A673 (cell line): ENCODE data around the gene BPHL. TPM values are rescaled to one million over a fixed set of nuclear protein-coding genes. Genes with fewer than 3 reads are reported as not detected.

Source experiments
- BruUV-seq: library from RNA; stranded (reverse); fragments of 400-500 nt; replicated peaks from 2 replicates; lab custom pipeline; 2021; lab: Mats Ljungman, UMichigan
- CTCF ChIA-PET: fragments of 300-600 bp; sonication (Branson Sonifier 250); formaldehyde crosslinking; loops from one replicate; lab custom pipeline; 2022; ENCODE audit warnings: antibody characterized with exemption; lab: Charles Lee
- POLR2A ChIA-PET: fragments of 300-600 bp; sonication (Branson Sonifier 250); formaldehyde crosslinking; loops from one replicate; lab custom pipeline; 2022; ENCODE audit warnings: antibody characterized with exemption; ENCODE audit not compliant: low non-redundant PET; lab: Charles Lee
- DNase-seq: peaks from one replicate; pipeline ENCODE4 v3.0.0-alpha.2; 2015; ENCODE audit warnings: low spot score
- H3K27ac ChIP-seq: fragments of 200-600 bp; sonication (generic); 2 replicates; pipeline ENCODE4 v1.5.1; 2016; ENCODE audit warnings: mixed run types, low read depth, mild to moderate bottlenecking, mixed read lengths, antibody characterized with exemption, low read length; ENCODE audit not compliant: poor library complexity, severe bottlenecking
- H3K27me3 ChIP-seq: fragments of 200-600 bp; sonication (generic); replicated peaks from 2 replicates; pipeline ENCODE4 v1.6.1; 2017; ENCODE audit warnings: mixed run types, low read depth, mild to moderate bottlenecking, mixed read lengths, antibody characterized with exemption, low read length; ENCODE audit not compliant: insufficient read depth, poor library complexity
- H3K36me3 ChIP-seq: fragments of 200-600 bp; sonication (generic); 2 replicates; pipeline ENCODE4 v1.6.1; 2016; ENCODE audit warnings: mixed run types, mild to moderate bottlenecking, mixed read lengths, antibody characterized with exemption, low read length; ENCODE audit not compliant: insufficient read depth, poor library complexity, severe bottlenecking
- H3K4me1 ChIP-seq: fragments of 200-600 bp; sonication (generic); 2 replicates; pipeline ENCODE4 v1.6.1; 2017; ENCODE audit warnings: mixed run types, mild to moderate bottlenecking, mixed read lengths, antibody characterized with exemption, low read length; ENCODE audit not compliant: insufficient read depth, poor library complexity, severe bottlenecking
- H3K4me3 ChIP-seq: fragments of 200-600 bp; sonication (generic); 2 replicates; pipeline ENCODE4 v1.5.1; 2016; ENCODE audit warnings: low read depth, mixed run types, mild to moderate bottlenecking, mixed read lengths, low read length; ENCODE audit not compliant: poor library complexity, severe bottlenecking
- H3K9me3 ChIP-seq: fragments of 200-600 bp; sonication (generic); 2 replicates; pipeline ENCODE4 v1.6.1; 2016; ENCODE audit warnings: mixed run types, low read depth, mild to moderate bottlenecking, mixed read lengths, antibody characterized with exemption, low read length; ENCODE audit not compliant: poor library complexity, severe bottlenecking
- CTCF ChIP-seq: fragments of 300-800, 200-600 bp; sonication (generic); conservative IDR thresholded peaks from 2 replicates; pipeline ENCODE4 v1.5.1; 2017; ENCODE audit warnings: low read depth, mild to moderate bottlenecking, antibody characterized with exemption, low read length, moderate library complexity, mixed read lengths
- EZH2 ChIP-seq: fragments of 200-600 bp; sonication (generic); IDR thresholded peaks from 2 replicates; pipeline ENCODE4 v1.6.1; 2017; ENCODE audit warnings: borderline replicate concordance, low read depth, mild to moderate bottlenecking, mixed read lengths, antibody characterized with exemption, low read length; ENCODE audit not compliant: poor library complexity, severe bottlenecking
- intact Hi-C: fragments of 100-400 bp; cut with micrococcal nuclease; formaldehyde crosslinking; loops from one replicate; pipeline ENCODE4 v1.10.0; 2022; ENCODE audit not compliant: unreplicated experiment
- total RNA-seq: library from RNA; stranded (reverse); gene quantifications from 2 replicates; pipeline ENCODE4 v1.2.3, GENCODE V29; 2021

The BPHL gene
- total RNA-seq, 1 experiment from 2014 or later, result 30.8 TPM

GRCh38 chr6:3133515-3133914, 15.0 kb downstream of the BPHL start:
- TF ChIP-seq CTCF (no peak), EZH2 (no peak)
- H3K36me3 ChIP-seq, result peaks cover 32% of the 10 kb centered on the region
- DNase-seq, result no peak
- ChIA-PET POLR2A (no interaction called here), CTCF (interaction anchor here (0.7 kb wide), 1 partner anchor 113 kb away, joined by 11 read pairs; no protein-coding TSS in a partner anchor)
- intact Hi-C loops, result no loop called here
- no peaks in the 10 kb centered on the region for H3K27me3 ChIP-seq
- no peak overlapping the region for H3K4me3 ChIP-seq
- BruUV-seq, result no TSS peak
- peaks cover 3% of the 10 kb centered on the region for H3K4me1 ChIP-seq
- no peak overlapping the region for H3K27ac ChIP-seq
- no peaks in the 10 kb centered on the region for H3K9me3 ChIP-seq

DNA sequence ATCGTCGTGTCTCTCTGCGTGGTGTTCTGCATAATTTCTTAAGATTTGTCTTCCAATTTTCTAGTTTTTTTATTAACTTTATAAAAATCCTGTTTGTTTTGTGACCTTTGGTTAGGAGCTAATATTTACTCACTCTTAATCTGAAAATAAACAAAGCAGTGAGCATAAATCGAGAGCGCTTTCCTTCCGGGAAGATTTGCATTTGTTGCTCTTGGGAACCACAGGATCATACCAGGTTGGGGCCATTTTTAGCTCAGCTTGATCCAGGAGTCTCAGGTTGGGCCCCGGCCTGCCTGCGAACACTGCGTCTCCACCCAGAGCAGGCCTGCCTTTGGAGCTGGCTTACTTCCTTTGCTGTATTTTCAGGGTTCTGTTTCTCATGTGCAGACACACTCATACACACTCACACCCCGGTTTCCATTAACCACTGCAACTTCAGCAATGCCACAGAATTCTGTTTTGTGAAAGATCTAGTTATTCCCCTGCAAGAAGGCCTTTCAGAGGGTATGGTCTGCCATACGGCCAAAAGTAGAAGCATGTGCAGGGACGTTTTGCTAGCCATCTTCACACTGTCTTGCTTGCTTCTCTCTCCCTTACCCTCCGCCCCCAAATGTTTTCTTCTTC, 17.3 kb downstream of the BPHL start:
- no peak for DNase-seq
- Histone ChIP-seq H3K36me3 (peaks cover 21% of the 10 kb centered on the region), H3K27me3 (no peaks in the 10 kb centered on the region), H3K9me3 (no peaks in the 10 kb centered on the region), H3K4me3 (no peak overlapping the region), H3K4me1 (peaks cover 5% of the 10 kb centered on the region), H3K27ac (no peak overlapping the region)
- ChIA-PET POLR2A (no interaction called here), CTCF (no interaction called here)
- no TSS peak for BruUV-seq
- TF ChIP-seq EZH2 (no peak), CTCF (no peak)
- intact Hi-C loops, result no loop called here

DNA sequence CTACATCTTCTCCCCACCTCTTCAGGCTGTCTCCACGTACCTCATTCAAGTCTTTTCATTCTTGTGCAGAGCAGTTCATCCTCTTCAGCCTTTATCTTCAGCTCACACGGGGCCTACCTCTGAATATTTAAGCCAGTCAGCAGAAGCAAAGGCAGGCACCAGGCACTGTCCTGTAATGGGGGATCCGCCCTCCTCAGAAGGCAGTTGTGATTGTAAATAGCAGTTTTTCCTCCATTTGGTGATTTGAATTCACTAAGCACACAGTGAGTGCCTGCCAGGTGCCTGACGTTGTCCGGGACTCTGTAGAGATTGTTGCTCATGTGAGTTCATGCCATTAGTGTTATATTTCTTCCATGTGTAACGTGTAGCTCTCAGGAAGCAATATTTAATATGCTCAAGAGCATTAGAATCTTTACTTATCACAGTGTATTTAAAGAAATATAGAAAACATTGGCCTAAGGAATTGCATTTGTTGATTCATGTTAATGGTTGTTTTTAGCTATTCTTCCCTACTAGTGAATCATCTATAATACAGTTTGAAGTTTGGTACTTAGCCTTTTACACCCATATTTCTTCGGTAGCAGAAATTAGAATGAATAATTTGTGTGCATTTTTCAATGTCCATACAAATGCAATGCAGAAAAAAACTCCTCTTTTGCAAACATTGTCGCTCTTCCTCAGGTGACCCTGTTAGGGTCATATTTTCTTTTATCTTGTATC, 17.9 kb downstream of the BPHL start:
- no TSS peak for BruUV-seq
- H3K9me3 ChIP-seq, result no peaks in the 10 kb centered on the region
- POLR2A ChIA-PET, result no interaction called here
- H3K4me3 ChIP-seq, result no peak overlapping the region
- no peak for TF ChIP-seq EZH2
- no peak for TF ChIP-seq CTCF
- no peak overlapping the region for H3K27ac ChIP-seq
- H3K36me3 ChIP-seq, result peaks cover 18% of the 10 kb centered on the region
- intact Hi-C loops, result no loop called here
- CTCF ChIA-PET, result no interaction called here
- DNase-seq, result no peak
- no peaks in the 10 kb centered on the region for H3K27me3 ChIP-seq
- peaks cover 5% of the 10 kb centered on the region for H3K4me1 ChIP-seq
